NCI-H1048 (cell line): Measurements from ENCODE around the gene GRAP2.

Experiments used
- DNase-seq: peaks from one replicate; lab custom pipeline; 2025; lab: John Stamatoyannopoulos, UW

GRAP2 gene

GRCh38 chr22:39925909-39926679 lies 25.2 kb downstream of the GRAP2 start:
- DNase-seq = no peak

GRCh38 chr22:39926753-39927152 lies 25.9 kb downstream of the GRAP2 start:
- DNase-seq = no peak

DNA sequence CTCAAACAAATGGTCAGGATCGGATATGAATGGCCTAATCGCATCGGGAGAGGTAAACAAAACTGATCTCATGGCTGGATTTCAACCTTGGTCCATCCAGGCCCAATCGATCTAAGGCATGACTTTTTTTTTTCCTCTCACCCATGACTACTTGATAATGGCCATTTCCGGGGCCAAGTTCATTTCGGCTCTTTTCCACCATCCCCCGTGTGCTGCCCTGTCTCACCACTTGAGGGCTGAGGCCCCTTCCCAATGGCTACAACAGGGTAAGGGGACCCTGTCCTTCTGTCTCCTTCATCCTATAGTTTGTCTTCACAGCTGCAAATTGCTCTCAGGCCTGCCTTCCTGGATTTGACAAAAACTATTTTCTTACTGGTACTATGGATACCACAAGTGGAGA lies 26.7 kb downstream of the GRAP2 start:
- DNase-seq = no peak

GRCh38 chr22:39928536-39929520 lies 27.9 kb downstream of the GRAP2 start:
- DNase-seq = no peak

- DNase-seq = no peak
These were observed 30.4 kb downstream of the GRAP2 start for GRCh38 chr22:39931251-39931650.

DNA sequence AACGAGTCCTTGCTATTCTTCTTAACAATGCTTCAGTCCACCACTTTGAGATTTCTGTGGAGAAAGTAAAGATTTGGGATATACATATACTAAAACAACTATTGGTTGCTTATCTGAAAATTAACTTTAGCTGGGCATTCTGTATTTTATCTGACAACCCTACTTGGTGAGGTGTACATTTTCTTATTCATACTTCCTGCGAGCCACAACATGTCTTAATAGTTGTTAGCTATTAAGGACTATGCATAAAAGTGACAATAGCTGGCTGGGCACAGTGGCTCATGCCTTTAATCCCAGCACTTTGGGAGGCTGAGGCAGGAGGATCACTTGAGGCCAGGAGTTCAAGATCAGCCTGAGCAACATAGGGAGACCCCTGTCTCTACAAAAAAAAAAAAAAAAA lies 31.3 kb downstream of the GRAP2 start:
- no peak for DNase-seq

- no peak for DNase-seq
These were observed 32.2 kb downstream of the GRAP2 start for GRCh38 chr22:39932918-39933649.

GRCh38 chr22:39933741-39934140 lies 32.9 kb downstream of the GRAP2 start:
- DNase-seq = no peak

- DNase-seq = no peak
These were observed 34.2 kb downstream of the GRAP2 start for GRCh38 chr22:39935116-39935515.

DNA sequence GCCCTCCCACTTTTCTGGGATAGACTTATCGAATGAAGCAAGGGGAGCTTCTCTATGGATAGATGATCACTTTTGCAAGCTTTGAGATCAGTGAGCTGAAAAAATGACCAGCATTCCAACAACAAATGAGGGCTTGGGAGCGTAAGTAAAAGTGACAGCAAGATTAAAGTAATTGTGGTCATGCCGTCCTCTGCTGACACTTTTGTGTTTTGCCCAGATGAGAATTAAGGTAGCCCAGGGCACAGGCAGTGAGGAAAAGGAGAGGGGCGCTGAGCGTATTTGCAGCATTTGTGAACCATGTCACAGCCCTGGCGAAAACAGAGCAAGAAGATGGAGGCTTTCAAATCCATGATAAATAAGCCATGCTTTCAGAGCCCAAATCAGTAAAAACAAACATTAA lies 34.7 kb downstream of the GRAP2 start:
- DNase-seq = no peak

- DNase-seq = no peak
These were observed 35.8 kb downstream of the GRAP2 start for GRCh38 chr22:39936523-39937145.

GRCh38 chr22:39937906-39938305 lies 37.0 kb downstream of the GRAP2 start:
- no peak for DNase-seq

- DNase-seq = no peak
These were observed 37.7 kb downstream of the GRAP2 start for GRCh38 chr22:39938509-39939111.

- no peak for DNase-seq
These were observed 38.9 kb downstream of the GRAP2 start for GRCh38 chr22:39939830-39940229.

DNA sequence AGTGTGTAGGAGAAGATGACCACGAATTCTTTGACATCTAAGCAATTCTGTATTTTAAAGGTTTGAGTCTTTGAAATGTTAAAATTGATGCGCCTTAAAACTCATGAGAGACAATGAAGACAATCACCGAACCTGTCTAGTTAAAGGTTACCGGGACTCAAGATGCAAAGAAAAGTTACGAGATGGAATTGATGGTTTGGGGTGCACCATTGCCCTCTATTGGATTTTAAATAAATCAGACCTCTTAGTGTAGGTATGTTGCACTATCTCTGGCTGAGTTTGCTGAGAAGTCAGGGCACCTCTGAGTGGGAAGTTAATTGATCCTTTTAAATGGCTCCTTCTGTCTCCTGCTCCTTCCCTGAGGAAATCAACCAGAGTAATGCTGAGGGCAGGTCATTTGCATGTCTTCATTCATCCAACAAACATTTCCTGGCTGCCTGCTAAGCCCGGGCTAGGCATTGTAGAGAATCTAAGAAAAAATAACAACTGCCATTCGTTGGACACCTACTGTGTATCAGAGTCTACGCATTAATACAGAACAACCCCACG lies 39.9 kb downstream of the GRAP2 start:
- DNase-seq = no peak

DNA sequence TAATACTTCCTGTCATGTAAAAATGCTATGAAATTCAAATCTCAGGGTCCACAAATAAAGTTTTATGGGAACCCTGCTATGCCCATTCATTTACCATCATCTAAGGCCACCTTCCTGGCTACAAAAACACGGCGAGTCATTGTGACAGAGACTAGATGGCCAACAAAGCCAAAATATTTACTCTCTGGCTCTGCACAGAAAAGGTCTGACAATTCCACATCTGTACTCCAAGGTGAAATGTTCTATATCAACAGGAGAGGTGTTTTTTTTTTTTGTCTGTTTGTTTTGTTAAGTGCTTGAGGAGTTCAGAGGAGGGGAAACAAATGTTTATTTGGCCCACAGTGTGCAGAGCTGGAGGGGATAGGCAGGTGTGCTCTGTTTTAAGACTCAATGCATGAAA lies 40.7 kb downstream of the GRAP2 start:
- DNase-seq = peak; percentile 68

GRCh38 chr22:39942439-39943230 lies 41.8 kb downstream of the GRAP2 start:
- no peak for DNase-seq

- DNase-seq = no peak
These were observed 42.5 kb downstream of the GRAP2 start for GRCh38 chr22:39943337-39943736.

DNA sequence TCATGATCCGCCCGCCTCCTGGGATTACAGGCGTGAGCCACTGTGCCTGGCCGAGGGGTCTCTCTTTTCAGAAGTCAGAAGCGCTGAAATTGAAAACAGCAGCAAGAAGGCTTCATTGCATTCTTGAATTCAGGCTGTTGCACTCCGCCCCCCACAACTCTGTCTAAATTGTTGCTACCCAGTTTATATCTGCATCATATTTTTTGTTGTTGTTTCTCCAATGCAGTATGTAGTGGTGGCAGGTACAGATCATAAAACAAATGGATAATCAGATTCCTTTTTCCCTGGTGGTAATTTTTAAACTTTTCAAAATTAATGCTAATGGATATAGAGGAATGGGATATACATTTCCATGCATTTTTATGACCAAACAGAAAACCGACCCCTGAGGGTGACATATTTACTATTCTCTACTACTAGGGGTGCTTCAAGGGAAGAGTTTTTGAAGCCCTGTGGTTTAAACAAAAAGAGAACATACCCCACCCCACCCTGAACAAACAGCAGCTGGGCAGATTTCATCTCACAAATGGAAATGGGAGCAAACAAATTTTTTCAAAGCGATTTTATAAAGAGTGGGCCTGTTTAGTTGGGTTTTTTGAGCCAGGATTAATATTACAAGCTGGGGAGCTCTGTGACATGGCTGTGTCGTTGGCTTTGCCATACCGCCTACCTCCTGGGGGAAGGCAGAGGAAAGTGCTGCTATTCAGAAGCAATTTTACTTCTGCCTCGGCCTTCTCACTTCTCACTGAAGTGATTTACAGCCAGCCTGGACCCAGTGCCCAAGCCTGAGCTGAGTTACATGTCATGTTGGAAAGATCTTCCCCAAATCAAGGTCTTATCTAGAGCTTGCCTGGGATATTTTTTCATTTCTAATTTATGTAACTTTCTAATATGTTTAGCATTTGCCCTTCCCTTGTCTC lies 43.3 kb downstream of the GRAP2 start:
- no peak for DNase-seq
